Colon (tissue), 2 donors: ENCODE measurements around the gene VWA1.
"Not testable (repeated sequence)": the region's sequence is repeated elsewhere in the genome, so short reads cannot be mapped to it uniquely, and the experiment has no call there.

Experiments
- FAIRE-seq: peaks from 2 replicates; lab custom pipeline; 2012; peaks lifted over from hg19 to GRCh38; lab: Jason Lieb, UNC
- donor health status: control.
- donor health status: control.

VWA1 gene

DNA sequence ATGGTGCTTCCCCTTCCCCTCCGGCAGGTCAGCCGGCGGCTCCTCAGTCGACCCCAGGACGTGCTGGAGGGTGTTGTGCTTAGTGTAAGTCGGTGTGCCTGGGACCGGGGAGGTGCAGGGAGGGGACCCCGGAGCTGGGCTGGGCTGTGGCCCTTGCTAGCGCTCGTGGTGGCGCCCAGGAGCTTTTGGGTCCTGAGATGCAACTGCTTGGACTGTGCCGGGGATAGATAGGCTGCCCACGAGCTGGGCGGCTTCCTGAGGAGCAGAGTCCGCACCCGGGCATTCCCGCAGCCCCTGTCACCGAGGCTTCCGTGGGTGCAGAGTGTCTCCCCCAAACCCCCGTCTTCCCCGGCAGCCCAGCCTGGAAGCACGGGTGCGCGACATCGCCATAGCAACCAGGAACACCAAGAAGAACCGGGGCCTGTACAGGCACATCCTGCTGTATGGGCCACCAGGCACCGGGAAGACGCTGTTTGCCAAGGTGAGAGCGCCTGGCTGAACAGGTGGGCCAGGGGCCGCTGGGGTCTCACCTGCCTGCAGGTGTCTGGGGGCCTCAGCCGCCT lies 50.3 kb downstream of the VWA1 start:
- not testable (repeated sequence) for FAIRE-seq

DNA sequence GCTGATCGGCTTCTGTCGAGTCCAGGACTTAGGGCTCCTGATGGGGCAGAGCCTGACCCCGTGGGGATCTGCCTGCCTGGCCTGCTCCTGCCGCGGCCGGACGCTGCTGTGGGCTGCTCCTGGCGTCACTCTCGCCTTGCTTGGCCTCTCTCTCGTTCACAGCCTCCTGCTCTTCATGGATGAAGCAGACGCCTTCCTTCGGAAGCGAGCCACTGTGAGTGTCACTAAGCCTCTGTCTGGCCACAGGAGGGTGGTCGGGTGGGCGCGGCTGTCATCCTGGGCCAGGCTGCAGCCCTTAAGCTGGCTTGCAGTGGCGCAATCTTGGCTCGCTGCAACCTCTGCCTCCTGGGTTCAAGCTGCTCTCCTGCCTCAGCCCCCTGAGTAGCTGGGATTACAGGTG lies 52.2 kb downstream of the VWA1 start:
- no peak for FAIRE-seq

DNA sequence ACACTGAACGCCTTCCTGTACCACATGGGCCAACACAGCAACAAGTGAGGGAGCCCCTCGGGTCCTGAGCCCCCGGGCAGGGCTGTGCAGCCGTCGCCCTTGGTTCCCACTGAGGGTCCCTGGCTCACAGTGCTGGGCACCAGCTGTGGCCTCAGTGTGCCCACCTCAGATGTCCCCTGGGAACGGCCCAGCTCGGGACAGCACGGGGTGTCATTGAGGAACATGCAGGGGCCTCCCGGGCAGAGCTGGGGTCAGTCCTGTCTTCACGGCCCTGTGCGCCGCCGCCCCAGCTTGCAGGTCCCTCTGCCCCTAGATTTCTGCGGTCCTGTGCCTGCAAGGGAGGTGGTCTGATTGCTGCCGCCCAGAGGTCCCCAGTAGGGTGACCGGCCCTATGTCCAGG lies 53.7 kb downstream of the VWA1 start:
- FAIRE-seq = no peak

DNA sequence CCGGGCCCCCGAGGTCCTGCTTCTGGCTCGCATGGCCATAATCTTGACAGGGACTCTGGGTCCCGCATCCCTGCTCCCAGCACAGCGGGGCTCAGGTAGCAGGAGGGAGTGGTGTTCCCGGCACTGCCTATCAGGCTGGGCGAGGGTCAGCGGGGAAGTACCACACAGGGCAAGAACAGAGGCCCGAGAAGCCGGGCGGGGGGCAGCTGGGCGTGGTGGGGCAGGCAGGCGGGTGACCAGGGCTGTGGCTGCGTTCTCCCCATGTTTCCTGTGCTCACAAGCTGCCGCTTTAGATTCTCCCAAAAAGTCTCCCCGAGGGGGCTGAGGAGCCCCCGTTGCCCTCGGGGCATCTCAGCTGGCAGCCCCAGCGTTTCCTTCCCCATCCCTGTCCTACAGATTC lies 54.4 kb downstream of the VWA1 start:
- FAIRE-seq = no peak

DNA sequence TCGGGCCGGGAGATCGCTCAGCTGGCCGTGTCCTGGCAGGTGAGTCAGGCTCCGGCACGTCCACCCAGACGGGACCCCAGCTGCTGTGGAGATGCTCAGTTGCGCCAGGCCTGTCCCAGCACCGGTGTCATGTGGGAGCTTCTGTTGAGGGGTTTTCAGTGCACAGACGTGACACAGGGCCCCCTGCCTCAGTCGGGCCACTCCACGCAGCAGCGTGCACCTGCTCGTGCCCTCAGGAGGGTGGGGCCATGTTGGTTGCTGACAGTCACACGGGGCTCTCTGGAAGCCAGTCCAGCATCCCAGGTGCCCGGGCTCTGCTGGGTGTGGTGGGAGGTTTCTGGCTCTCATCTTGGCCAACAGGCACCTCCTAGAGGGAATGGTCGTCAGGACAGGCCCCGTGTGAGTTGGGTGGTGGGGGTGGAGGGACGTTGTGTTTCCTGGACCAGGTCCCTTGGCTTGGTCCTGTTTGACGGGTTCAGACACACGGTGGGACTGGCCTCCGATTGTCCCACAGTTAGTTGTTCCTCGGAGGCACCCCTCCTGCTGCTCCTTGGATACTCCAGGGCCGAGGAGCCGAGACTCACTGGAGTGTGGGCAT lies 55.2 kb downstream of the VWA1 start:
- no peak for FAIRE-seq

DNA sequence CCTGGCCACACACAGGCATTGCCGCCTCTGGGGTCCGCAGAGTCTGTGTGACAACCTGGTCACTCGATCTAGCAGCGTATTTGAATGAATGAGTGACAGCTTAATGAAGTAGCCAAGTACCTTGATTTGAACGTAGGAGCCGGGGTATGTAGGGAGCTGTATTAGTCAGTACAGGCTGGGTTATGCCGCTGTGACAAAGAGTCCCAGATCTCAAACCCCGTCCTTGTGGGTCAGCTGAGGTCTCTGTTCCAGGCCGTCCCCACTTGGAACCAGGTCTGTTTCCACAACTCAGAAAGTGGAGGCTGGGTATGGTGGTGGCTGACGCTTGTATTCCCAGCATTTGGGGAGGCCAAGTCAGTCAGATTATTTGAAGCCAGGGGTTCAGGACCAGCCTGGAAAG lies 56.1 kb downstream of the VWA1 start:
- no peak for FAIRE-seq
